IMR-90 (cell line): Measurements from ENCODE around the gene JCAD.

Experiments
- MAFK ChIP-seq: IDR thresholded peaks from 2 replicates; pipeline ENCODE4 v1.6.1; 2012; ENCODE audit warnings: low read depth, low read length, improper control_type of control experiment
- MXI1 ChIP-seq: IDR thresholded peaks from 2 replicates; pipeline ENCODE4 v1.6.1; 2012; ENCODE audit warnings: low read depth, mild to moderate bottlenecking, low read length, moderate library complexity, borderline replicate concordance
- RCOR1 ChIP-seq: IDR thresholded peaks from 2 replicates; pipeline ENCODE4 v1.6.1; 2012; ENCODE audit warnings: mild to moderate bottlenecking, low read length, improper control_type of control experiment; ENCODE audit not compliant: insufficient replicate concordance
- TF ChIP-seq, protein P1 (sequence below): conservative IDR thresholded peaks from 2 replicates; pipeline ENCODE4 v1.5.1; 2012; ENCODE audit warnings: mild to moderate bottlenecking, low read depth, low read length, improper control_type of control experiment

DNA sequence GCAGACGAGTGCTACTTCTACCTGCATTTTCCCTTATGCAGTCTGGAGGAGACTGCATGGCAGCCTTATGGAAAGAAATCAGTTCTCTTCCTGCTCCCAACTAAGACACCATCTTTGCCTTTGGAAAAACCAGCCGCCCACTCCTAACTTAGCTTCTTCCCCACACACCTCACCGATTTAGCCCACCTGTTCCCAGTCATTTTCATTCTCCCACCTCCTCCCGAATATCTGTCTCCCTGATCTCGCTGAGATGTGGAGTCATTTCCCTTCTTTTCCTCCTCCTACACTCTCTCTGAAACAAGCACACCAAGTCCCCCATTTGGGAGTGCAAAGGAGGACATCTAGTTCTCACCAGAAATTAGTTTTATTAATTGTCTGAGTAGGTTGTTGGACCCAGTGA lies 35.2 kb upstream of the JCAD start:
- no peak for TF ChIP-seq RCOR1
- TF ChIP-seq, protein P1, sequence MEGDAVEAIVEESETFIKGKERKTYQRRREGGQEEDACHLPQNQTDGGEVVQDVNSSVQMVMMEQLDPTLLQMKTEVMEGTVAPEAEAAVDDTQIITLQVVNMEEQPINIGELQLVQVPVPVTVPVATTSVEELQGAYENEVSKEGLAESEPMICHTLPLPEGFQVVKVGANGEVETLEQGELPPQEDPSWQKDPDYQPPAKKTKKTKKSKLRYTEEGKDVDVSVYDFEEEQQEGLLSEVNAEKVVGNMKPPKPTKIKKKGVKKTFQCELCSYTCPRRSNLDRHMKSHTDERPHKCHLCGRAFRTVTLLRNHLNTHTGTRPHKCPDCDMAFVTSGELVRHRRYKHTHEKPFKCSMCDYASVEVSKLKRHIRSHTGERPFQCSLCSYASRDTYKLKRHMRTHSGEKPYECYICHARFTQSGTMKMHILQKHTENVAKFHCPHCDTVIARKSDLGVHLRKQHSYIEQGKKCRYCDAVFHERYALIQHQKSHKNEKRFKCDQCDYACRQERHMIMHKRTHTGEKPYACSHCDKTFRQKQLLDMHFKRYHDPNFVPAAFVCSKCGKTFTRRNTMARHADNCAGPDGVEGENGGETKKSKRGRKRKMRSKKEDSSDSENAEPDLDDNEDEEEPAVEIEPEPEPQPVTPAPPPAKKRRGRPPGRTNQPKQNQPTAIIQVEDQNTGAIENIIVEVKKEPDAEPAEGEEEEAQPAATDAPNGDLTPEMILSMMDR, result no peak
- TF ChIP-seq MAFK, result no peak
- no peak for TF ChIP-seq MXI1
